Panc1 (cell line): Measurements from ENCODE around the gene PCSK7. TPM values are rescaled to one million over a fixed set of nuclear protein-coding genes. Genes with fewer than 3 reads are reported as not detected.

Experiments used
- ATAC-seq: fragments of 200-7000 bp; cut with Tn5 transposase; 2 replicates; pipeline ENCODE4 v1.9.1; 2020; ENCODE audit warnings: mild to moderate bottlenecking, moderate library complexity
- BruUV-seq: library from RNA; stranded (reverse); fragments of 400-500 nt; replicated peaks from 2 replicates; lab custom pipeline; 2021; lab: Mats Ljungman, UMichigan
- CTCF ChIA-PET: fragments of 300-600 bp; sonication (Branson Sonifier 250); formaldehyde crosslinking; loops from one replicate; lab custom pipeline; 2022; ENCODE audit warnings: antibody characterized with exemption; lab: Charles Lee
- POLR2A ChIA-PET: fragments of 300-600 bp; sonication (Branson Sonifier 250); formaldehyde crosslinking; loops from one replicate; lab custom pipeline; 2022; ENCODE audit warnings: antibody characterized with exemption; lab: Charles Lee
- DNase-seq: peaks from one replicate; pipeline ENCODE4 v3.0.0-alpha.2; 2010; ENCODE audit warnings: low read depth, low spot score
- H3K27ac ChIP-seq: 2 replicates; pipeline ENCODE4 v1.5.1; 2011; ENCODE audit warnings: mild to moderate bottlenecking, low read length, inconsistent platforms
- H3K27me3 ChIP-seq: fragments of 200-500 bp; sonication (Bioruptor generic); 2 replicates; pipeline ENCODE4 v1.6.0; 2014; ENCODE audit warnings: low read length, inconsistent platforms; ENCODE audit not compliant: control insufficient read depth, insufficient read depth
- H3K36me3 ChIP-seq: fragments of 200-500 bp; sonication (Bioruptor generic); 2 replicates; pipeline ENCODE4 v1.5.1; 2014; ENCODE audit warnings: inconsistent platforms, mild to moderate bottlenecking, low read length, moderate library complexity; ENCODE audit not compliant: control insufficient read depth, insufficient read depth
- H3K4me1 ChIP-seq: 2 replicates; pipeline ENCODE4 v1.5.1; 2011; ENCODE audit warnings: inconsistent platforms, mild to moderate bottlenecking, low read length, moderate library complexity; ENCODE audit not compliant: control insufficient read depth, insufficient read depth
- H3K4me3 ChIP-seq, 2 experiments: 2 replicates each; pipeline ENCODE4 v1.5.1; 2011 to 2012; ENCODE audit warnings: low read depth in 2 of 2, low read length in 2 of 2, mild to moderate bottlenecking in 2 of 2, inconsistent platforms in 1 of 2, moderate library complexity in 1 of 2
- H3K9me3 ChIP-seq: fragments of 200-500 bp; sonication (Bioruptor generic); 2 replicates; pipeline ENCODE4 v1.5.1; 2014; ENCODE audit warnings: low read depth, mild to moderate bottlenecking, inconsistent platforms, low read length, moderate library complexity; ENCODE audit not compliant: control insufficient read depth, insufficient read depth
- CTCF ChIP-seq: fragments of 450-650 bp; IDR thresholded peaks from 2 replicates; pipeline ENCODE4 v1.5.1; 2017; ENCODE audit warnings: mild to moderate bottlenecking
- POLR2AphosphoS5 ChIP-seq: IDR thresholded peaks from 2 replicates; pipeline ENCODE4 v1.6.1; 2012; ENCODE audit warnings: mild to moderate bottlenecking, low read depth, low read length, moderate library complexity
- SIN3A ChIP-seq: IDR thresholded peaks from 2 replicates; pipeline ENCODE4 v1.6.1; 2012; ENCODE audit warnings: low read depth, mild to moderate bottlenecking, low read length, moderate library complexity, borderline replicate concordance; ENCODE audit not compliant: insufficient read depth
- TCF7L2 ChIP-seq: IDR thresholded peaks from 2 replicates; pipeline ENCODE4 v1.6.1; 2011; ENCODE audit warnings: mild to moderate bottlenecking, low read depth, low read length, inconsistent platforms
- in situ Hi-C: cut with HindIII; loops from 2 replicates; pipeline ENCODE4 v1.10.0; 2016; ENCODE audit warnings: low sequenced_read_pairs, low pct_unique_long_range_greater_than_20kb
- intact Hi-C: fragments of 100-400 bp; cut with micrococcal nuclease; formaldehyde crosslinking; loops from one replicate; pipeline ENCODE4 v1.10.0; 2022; ENCODE audit not compliant: unreplicated experiment
- total RNA-seq: library from RNA; stranded (reverse); gene quantifications from one replicate; pipeline ENCODE4 v1.2.1, GENCODE V29; 2021; ENCODE audit not compliant: unreplicated experiment
- TF ChIP-seq, protein P1 (sequence below), 2 experiments: IDR thresholded peaks; 2 replicates each; pipeline ENCODE4 v1.6.1; 2011 to 2012; ENCODE audit warnings: low read depth in 2 of 2, control low read depth in 1 of 2, low read length in 1 of 2, mild to moderate bottlenecking in 1 of 2, moderate library complexity in 1 of 2; ENCODE audit not compliant: insufficient read depth in 1 of 2

Gene PCSK7
- total RNA-seq, 1 experiment from 2014 or later = 60.6 TPM

- DNase-seq = no peak
- Histone ChIP-seq H3K4me1 (no peaks in the 10 kb centered on the region), H3K9me3 (no peaks in the 10 kb centered on the region), H3K36me3 (0 out of 2 replicates have a peak, but pooled peaks cover 2% of the 10 kb centered on the region), H3K4me3 (no peak overlapping the region), H3K27me3 (no peaks in the 10 kb centered on the region), H3K27ac (no peak overlapping the region)
- TF ChIP-seq CTCF = no peak
- TF ChIP-seq, protein P1, sequence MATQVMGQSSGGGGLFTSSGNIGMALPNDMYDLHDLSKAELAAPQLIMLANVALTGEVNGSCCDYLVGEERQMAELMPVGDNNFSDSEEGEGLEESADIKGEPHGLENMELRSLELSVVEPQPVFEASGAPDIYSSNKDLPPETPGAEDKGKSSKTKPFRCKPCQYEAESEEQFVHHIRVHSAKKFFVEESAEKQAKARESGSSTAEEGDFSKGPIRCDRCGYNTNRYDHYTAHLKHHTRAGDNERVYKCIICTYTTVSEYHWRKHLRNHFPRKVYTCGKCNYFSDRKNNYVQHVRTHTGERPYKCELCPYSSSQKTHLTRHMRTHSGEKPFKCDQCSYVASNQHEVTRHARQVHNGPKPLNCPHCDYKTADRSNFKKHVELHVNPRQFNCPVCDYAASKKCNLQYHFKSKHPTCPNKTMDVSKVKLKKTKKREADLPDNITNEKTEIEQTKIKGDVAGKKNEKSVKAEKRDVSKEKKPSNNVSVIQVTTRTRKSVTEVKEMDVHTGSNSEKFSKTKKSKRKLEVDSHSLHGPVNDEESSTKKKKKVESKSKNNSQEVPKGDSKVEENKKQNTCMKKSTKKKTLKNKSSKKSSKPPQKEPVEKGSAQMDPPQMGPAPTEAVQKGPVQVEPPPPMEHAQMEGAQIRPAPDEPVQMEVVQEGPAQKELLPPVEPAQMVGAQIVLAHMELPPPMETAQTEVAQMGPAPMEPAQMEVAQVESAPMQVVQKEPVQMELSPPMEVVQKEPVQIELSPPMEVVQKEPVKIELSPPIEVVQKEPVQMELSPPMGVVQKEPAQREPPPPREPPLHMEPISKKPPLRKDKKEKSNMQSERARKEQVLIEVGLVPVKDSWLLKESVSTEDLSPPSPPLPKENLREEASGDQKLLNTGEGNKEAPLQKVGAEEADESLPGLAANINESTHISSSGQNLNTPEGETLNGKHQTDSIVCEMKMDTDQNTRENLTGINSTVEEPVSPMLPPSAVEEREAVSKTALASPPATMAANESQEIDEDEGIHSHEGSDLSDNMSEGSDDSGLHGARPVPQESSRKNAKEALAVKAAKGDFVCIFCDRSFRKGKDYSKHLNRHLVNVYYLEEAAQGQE (IDR thresholded peaks at IDR 0.05; ENCODE audit: insufficient read depth in 1 of 2, low read depth in 2 of 2, low read length in 1 of 2) = no peak
- TF ChIP-seq POLR2AphosphoS5 = no peak
- no peak for TF ChIP-seq SIN3A
- no peak for TF ChIP-seq TCF7L2
- intact Hi-C loops (no loop called here), in situ Hi-C loops (no loop called here)
- CTCF ChIA-PET = no interaction called here
- POLR2A ChIA-PET = no interaction called here
- BruUV-seq = no TSS peak
- ATAC-seq = no peak
Measured at GRCh38 chr11:117219001-117219400, 12.9 kb downstream of the PCSK7 start.

GRCh38 chr11:117218133-117218915, 13.5 kb downstream of the PCSK7 start:
- CTCF ChIA-PET = no interaction called here
- no TSS peak for BruUV-seq

More at GRCh38 chr11:117218133-117218915, 13.5 kb downstream of the PCSK7 start:
- Histone ChIP-seq H3K27me3 (no peaks in the 10 kb centered on the region), H3K4me3 (no peak overlapping the region), H3K36me3 (0 out of 2 replicates have a peak, but pooled peaks cover 2% of the 10 kb centered on the region), H3K9me3 (no peaks in the 10 kb centered on the region), H3K27ac (no peak overlapping the region), H3K4me1 (no peaks in the 10 kb centered on the region)
- no peak for TF ChIP-seq TCF7L2
- TF ChIP-seq SIN3A = no peak
- TF ChIP-seq, protein P1 (IDR thresholded peaks at IDR 0.05; ENCODE audit: insufficient read depth in 1 of 2, low read depth in 2 of 2, low read length in 1 of 2) = no peak
- no peak for TF ChIP-seq CTCF
- no peak for TF ChIP-seq POLR2AphosphoS5
- no peak for ATAC-seq
- no peak for DNase-seq
- intact Hi-C loops = no loop called here
- in situ Hi-C loops = no loop called here
- POLR2A ChIA-PET = no interaction called here
